PC-9 (cell line): ENCODE measurements around the gene DOK3.

Source experiments
- CTCF ChIP-seq: fragments of 200-600 bp; sonication (generic); conservative IDR thresholded peaks from 2 replicates; pipeline ENCODE4 v1.6.1; 2017; ENCODE audit warnings: mixed run types, antibody characterized with exemption, mild to moderate bottlenecking, moderate library complexity
- EZH2 ChIP-seq: fragments of 200-600 bp; sonication (generic); IDR thresholded peaks from 2 replicates; pipeline ENCODE4 v1.8.0; 2017; ENCODE audit warnings: antibody characterized with exemption, low read depth

GRCh38 chr5:177507596-177508220 lies 1.9 kb downstream of the DOK3 start:
- TF ChIP-seq EZH2 (no peak), CTCF (no peak)
